Measurements from ENCODE around the gene SDS. TPM values are rescaled to one million over a fixed set of nuclear protein-coding genes. Genes with fewer than 3 reads are reported as not detected.

The SDS gene
- total RNA-seq, 1 donor from 2014 or later, result not detected

DNA sequence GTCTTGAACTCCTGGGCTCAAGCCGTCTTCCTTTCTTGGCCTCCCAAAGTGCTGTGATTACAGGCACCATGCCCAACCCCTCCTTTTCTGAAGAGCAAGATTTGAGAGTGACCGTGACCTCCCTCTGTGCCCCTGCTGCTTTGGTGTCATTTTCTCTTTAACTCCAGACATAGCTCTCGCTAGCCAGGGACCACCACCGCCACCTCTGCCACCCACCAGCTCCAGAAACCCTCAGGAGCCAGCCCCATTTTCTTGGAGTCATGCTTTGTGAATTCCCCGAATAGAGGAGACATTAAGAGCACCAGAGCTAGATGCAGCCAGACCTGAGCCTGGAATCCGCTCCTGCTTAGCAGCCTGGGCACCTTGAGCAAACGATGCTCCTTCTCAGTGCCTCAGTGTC is 36.6 kb upstream of the SDS start:
- H3K27ac ChIP-seq (ENCODE audit: low read depth, low read length), result no peak overlapping the region
- H3K4me3 ChIP-seq (ENCODE audit: low read length in 3 of 3), result no peak overlapping the region
- H3K9ac ChIP-seq (ENCODE audit: low read depth in 1 of 3, low read length in 3 of 3), result no peak overlapping the region
- H3K9me3 ChIP-seq (ENCODE audit: control insufficient read depth in 3 of 3, low read length in 3 of 3), result no peaks in the 10 kb centered on the region
- H3K4me1 ChIP-seq (ENCODE audit: control insufficient read depth in 3 of 3, insufficient read depth in 3 of 3, low read length in 3 of 3), result no peaks in the 10 kb centered on the region
- peaks cover 16 to 30% (median 25%) of the 10 kb centered on the region in 3 donors for H3K27me3 ChIP-seq (ENCODE audit: control insufficient read depth in 3 of 3, insufficient read depth in 3 of 3, low read length in 3 of 3)
- H3K36me3 ChIP-seq (ENCODE audit: control insufficient read depth in 3 of 3, insufficient read depth in 3 of 3, low read length in 3 of 3), result no peaks in the 10 kb centered on the region

DNA sequence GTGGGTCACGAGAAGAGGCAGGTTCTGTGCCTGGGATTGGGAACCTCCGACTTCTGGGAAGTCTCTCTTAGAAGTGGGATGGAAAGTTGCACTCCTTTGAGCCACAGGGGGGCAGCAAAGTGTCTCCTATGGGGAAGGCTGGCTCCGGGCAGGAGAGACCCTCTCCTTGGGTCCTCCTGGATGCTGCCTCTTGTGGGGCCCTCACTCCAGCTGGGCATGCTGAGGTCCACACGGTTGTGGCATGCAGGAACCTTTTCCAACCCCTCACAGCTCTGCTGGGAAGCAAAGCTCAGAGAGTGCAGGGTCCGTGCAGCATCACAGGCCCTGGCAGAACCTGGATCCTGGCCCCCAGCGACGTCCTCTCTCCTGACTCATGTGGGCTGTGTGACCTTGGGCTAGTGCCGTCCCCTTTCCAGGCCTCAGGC is 35.9 kb upstream of the SDS start:
- Histone ChIP-seq H3K9ac (ENCODE audit: low read depth in 1 of 3, low read length in 3 of 3) (no peak overlapping the region), H3K27ac (ENCODE audit: low read depth, low read length) (no peak overlapping the region), H3K4me3 (ENCODE audit: low read length in 3 of 3) (no peak overlapping the region), H3K9me3 (ENCODE audit: control insufficient read depth in 3 of 3, low read length in 3 of 3) (no peaks in the 10 kb centered on the region), H3K4me1 (ENCODE audit: control insufficient read depth in 3 of 3, insufficient read depth in 3 of 3, low read length in 3 of 3) (no peaks in the 10 kb centered on the region), H3K27me3 (ENCODE audit: control insufficient read depth in 3 of 3, insufficient read depth in 3 of 3, low read length in 3 of 3) (peaks cover 11 to 26% (median 25%) of the 10 kb centered on the region in 3 donors), H3K36me3 (ENCODE audit: control insufficient read depth in 3 of 3, insufficient read depth in 3 of 3, low read length in 3 of 3) (no peaks in the 10 kb centered on the region)

DNA sequence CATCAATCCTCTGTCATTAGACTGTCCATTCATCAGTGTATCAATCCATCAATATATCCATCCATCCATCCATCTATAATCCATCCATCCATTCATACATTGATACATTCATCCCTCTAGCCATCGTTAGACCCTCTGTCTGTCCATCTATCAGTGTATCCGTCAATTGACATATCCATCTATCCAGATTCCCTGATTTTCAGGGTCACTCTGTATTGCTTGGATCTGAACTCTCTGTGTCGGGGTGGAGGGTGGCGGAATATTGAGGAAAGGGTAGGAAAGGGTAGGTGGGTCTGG is 35.6 kb upstream of the SDS start:
- Histone ChIP-seq H3K9me3 (ENCODE audit: control insufficient read depth in 3 of 3, low read length in 3 of 3) (no peaks in the 10 kb centered on the region), H3K9ac (ENCODE audit: low read depth in 1 of 3, low read length in 3 of 3) (no peak overlapping the region), H3K36me3 (ENCODE audit: control insufficient read depth in 3 of 3, insufficient read depth in 3 of 3, low read length in 3 of 3) (no peaks in the 10 kb centered on the region), H3K4me1 (ENCODE audit: control insufficient read depth in 3 of 3, insufficient read depth in 3 of 3, low read length in 3 of 3) (no peaks in the 10 kb centered on the region), H3K27me3 (ENCODE audit: control insufficient read depth in 3 of 3, insufficient read depth in 3 of 3, low read length in 3 of 3) (peaks cover 11 to 25% (median 24%) of the 10 kb centered on the region in 3 donors), H3K4me3 (ENCODE audit: low read length in 3 of 3) (no peak overlapping the region), H3K27ac (ENCODE audit: low read depth, low read length) (no peak overlapping the region)

DNA sequence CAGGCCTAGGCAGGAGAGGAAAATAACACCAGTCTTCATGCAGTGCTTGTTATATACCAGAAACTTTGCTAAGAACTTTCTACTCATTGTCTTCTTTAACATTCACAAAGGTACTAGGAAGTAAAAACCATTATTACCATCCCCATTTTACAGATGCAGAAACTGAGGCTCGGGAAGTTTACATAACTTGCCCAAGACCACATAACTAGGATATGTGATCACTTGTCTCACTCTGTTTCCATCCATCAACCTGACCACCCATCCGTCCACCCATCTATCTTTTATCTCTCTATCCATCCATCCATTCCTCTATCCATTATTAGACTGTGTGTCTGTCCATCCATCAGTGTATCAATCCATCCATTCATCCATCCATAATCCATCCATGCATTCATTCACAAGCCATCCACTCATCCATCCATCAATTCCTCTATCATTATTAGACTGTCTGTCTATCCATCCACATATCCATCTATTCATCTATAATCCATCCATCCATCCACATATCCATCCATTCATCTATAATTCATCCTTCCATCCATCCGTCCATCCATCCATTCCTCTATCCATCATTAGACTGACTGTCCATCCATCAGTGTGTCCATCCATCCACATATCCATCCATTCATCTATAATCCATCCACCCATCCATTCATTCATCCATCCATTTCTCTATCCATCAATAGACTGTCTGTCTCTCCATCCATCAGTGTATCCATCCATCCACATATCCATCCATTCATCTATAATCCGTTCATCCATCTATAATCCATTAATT is 35.0 kb upstream of the SDS start:
- H3K27ac ChIP-seq (ENCODE audit: low read depth, low read length), result no peak overlapping the region
- H3K4me3 ChIP-seq (ENCODE audit: low read length in 3 of 3), result no peak overlapping the region
- H3K9ac ChIP-seq (ENCODE audit: low read depth in 1 of 3, low read length in 3 of 3), result no peak overlapping the region
- peaks cover 11 to 24% (median 22%) of the 10 kb centered on the region in 3 donors for H3K27me3 ChIP-seq (ENCODE audit: control insufficient read depth in 3 of 3, insufficient read depth in 3 of 3, low read length in 3 of 3)
- no peaks in the 10 kb centered on the region for H3K9me3 ChIP-seq (ENCODE audit: control insufficient read depth in 3 of 3, low read length in 3 of 3)
- H3K4me1 ChIP-seq (ENCODE audit: control insufficient read depth in 3 of 3, insufficient read depth in 3 of 3, low read length in 3 of 3), result no peaks in the 10 kb centered on the region
- H3K36me3 ChIP-seq (ENCODE audit: control insufficient read depth in 3 of 3, insufficient read depth in 3 of 3, low read length in 3 of 3), result no peaks in the 10 kb centered on the region

DNA sequence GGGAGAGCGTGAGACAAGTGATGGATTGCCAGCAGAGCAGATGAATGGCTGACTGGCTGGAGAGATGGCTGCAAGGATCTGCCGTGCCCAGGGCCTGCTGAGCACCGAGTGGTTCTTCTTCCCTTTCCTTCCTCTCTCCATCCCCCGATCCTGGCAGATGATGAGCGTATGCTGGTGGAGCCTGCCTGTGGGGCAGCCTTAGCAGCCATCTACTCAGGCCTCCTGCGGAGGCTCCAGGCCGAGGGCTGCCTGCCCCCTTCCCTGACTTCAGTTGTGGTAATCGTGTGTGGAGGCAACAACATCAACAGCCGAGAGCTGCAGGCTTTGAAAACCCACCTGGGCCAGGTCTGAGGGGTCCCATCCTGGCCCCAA is 34.0 kb upstream of the SDS start:
- H3K27me3 ChIP-seq (ENCODE audit: control insufficient read depth in 3 of 3, insufficient read depth in 3 of 3, low read length in 3 of 3), result peaks cover 11 to 22% (median 17%) of the 10 kb centered on the region in 3 donors
- no peaks in the 10 kb centered on the region for H3K9me3 ChIP-seq (ENCODE audit: control insufficient read depth in 3 of 3, low read length in 3 of 3)
- H3K4me1 ChIP-seq (ENCODE audit: control insufficient read depth in 3 of 3, insufficient read depth in 3 of 3, low read length in 3 of 3), result no peaks in the 10 kb centered on the region
- H3K27ac ChIP-seq (ENCODE audit: low read depth, low read length), result no peak overlapping the region
- no peak overlapping the region for H3K9ac ChIP-seq (ENCODE audit: low read depth in 1 of 3, low read length in 3 of 3)
- H3K4me3 ChIP-seq (ENCODE audit: low read length in 3 of 3), result no peak overlapping the region
- H3K36me3 ChIP-seq (ENCODE audit: control insufficient read depth in 3 of 3, insufficient read depth in 3 of 3, low read length in 3 of 3), result no peaks in the 10 kb centered on the region

DNA sequence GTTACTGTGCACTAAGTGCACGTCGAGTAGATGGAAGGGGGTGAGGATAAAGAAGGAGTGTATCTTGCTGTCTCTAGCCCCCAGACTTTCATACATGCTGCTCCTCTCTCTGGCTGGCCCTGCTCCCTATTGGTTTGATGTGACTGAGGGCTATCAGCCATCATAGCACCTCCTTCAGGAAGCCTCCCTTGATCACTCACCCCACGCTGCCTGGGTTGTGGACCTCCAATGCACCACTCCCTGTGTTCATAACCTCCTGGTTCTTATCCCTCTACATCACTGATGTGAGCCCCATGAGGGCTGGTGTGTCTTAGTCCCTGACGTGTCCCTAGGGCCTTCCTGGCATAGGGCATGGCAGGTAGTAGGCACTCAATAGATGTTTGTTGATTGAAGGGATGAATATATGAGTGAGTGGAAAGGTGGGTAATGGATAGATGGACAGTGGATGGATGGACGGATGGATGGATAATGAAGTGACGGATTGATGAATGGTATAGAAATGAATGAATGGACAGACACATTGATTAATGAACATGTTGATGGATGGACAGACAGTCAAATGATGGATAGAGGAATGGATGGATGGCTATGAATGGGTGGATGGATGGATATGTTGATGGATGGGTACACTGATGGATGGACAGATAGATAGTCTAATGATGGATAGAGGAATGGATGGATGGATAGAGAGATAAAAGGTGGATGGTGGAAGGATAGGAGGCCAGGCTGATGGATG is 33.5 kb upstream of the SDS start:
- Histone ChIP-seq H3K9me3 (ENCODE audit: control insufficient read depth in 3 of 3, low read length in 3 of 3) (no peaks in the 10 kb centered on the region), H3K27ac (ENCODE audit: low read depth, low read length) (no peak overlapping the region), H3K27me3 (ENCODE audit: control insufficient read depth in 3 of 3, insufficient read depth in 3 of 3, low read length in 3 of 3) (peaks cover 11 to 22% (median 17%) of the 10 kb centered on the region in 3 donors), H3K36me3 (ENCODE audit: control insufficient read depth in 3 of 3, insufficient read depth in 3 of 3, low read length in 3 of 3) (no peaks in the 10 kb centered on the region), H3K9ac (ENCODE audit: low read depth in 1 of 3, low read length in 3 of 3) (no peak overlapping the region), H3K4me3 (ENCODE audit: low read length in 3 of 3) (no peak overlapping the region), H3K4me1 (ENCODE audit: control insufficient read depth in 3 of 3, insufficient read depth in 3 of 3, low read length in 3 of 3) (no peaks in the 10 kb centered on the region)

DNA sequence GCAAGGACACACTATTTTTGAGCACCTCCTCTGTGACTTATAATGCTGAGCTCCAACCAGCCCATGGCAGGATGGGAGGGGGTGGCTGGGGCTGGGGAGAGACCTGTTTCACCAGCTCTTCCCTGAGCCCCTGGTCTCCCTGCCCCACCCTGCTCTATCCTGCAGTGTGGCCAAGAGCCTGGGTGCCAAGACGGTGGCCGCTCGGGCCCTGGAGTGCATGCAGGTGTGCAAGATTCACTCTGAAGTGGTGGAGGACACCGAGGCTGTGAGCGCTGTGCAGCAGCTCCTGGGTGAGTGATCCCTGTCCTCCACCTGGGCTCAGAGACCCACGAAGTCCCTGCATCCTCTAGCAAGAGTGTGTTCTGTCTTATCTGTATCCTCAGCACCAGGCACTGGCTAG is 32.9 kb upstream of the SDS start:
- no peaks in the 10 kb centered on the region for H3K36me3 ChIP-seq (ENCODE audit: control insufficient read depth in 3 of 3, insufficient read depth in 3 of 3, low read length in 3 of 3)
- no peaks in the 10 kb centered on the region for H3K4me1 ChIP-seq (ENCODE audit: control insufficient read depth in 3 of 3, insufficient read depth in 3 of 3, low read length in 3 of 3)
- H3K9me3 ChIP-seq (ENCODE audit: control insufficient read depth in 3 of 3, low read length in 3 of 3), result no peaks in the 10 kb centered on the region
- H3K9ac ChIP-seq (ENCODE audit: low read depth in 1 of 3, low read length in 3 of 3), result no peak overlapping the region
- no peak overlapping the region for H3K4me3 ChIP-seq (ENCODE audit: low read length in 3 of 3)
- H3K27me3 ChIP-seq (ENCODE audit: control insufficient read depth in 3 of 3, insufficient read depth in 3 of 3, low read length in 3 of 3), result peaks cover 11 to 20% (median 17%) of the 10 kb centered on the region in 3 donors
- H3K27ac ChIP-seq (ENCODE audit: low read depth, low read length), result no peak overlapping the region

DNA sequence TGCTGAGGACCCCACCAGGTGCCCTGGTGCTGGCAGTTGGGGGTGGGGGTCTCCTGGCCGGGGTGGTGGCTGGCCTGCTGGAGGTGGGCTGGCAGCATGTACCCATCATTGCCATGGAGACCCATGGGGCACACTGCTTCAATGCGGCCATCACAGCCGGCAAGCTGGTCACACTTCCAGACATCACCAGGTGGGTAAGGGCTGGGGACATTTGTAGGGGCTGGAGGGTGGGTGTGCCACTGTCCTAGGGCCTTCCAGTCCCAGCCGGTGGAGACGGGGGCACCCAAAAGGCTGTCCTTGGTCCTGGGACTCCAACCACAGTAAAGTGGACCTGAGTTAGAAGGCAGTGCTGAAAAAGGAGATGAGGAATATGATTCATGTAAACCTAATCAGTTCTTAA is 31.7 kb upstream of the SDS start:
- no peak overlapping the region for H3K27ac ChIP-seq (ENCODE audit: low read depth, low read length)
- H3K36me3 ChIP-seq (ENCODE audit: control insufficient read depth in 3 of 3, insufficient read depth in 3 of 3, low read length in 3 of 3), result no peaks in the 10 kb centered on the region
- H3K9ac ChIP-seq (ENCODE audit: low read depth in 1 of 3, low read length in 3 of 3), result no peak overlapping the region
- H3K4me1 ChIP-seq (ENCODE audit: control insufficient read depth in 3 of 3, insufficient read depth in 3 of 3, low read length in 3 of 3), result no peaks in the 10 kb centered on the region
- H3K27me3 ChIP-seq (ENCODE audit: control insufficient read depth in 3 of 3, insufficient read depth in 3 of 3, low read length in 3 of 3), result peaks cover 5 to 17% (median 9%) of the 10 kb centered on the region in 3 donors
- no peak overlapping the region for H3K4me3 ChIP-seq (ENCODE audit: low read length in 3 of 3)
- peaks cover 0 to 2% (median 0%) of the 10 kb centered on the region in 3 donors for H3K9me3 ChIP-seq (ENCODE audit: control insufficient read depth in 3 of 3, low read length in 3 of 3)

DNA sequence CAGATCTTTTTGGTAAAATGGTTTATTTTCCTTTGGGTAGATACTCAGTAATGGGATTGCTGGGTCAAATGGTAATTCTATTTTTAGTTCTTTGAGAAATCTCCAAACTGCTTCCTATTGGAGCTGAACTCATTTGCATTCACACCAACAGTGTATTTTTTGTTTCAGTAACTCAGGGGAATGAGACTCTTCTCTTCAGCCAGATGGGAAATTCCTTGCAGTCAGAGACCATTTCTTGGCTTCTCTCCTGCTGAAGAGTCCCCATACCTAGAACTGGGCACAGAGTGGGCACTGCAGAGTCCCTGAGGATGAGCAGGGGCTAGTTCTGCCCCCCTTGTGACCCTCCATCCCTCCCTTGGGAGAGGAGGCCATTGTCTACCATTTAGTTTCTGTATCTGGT is 29.3 kb upstream of the SDS start:
- Histone ChIP-seq H3K9me3 (ENCODE audit: control insufficient read depth in 3 of 3, low read length in 3 of 3) (peaks cover 0 to 2% (median 0%) of the 10 kb centered on the region in 3 donors), H3K36me3 (ENCODE audit: control insufficient read depth in 3 of 3, insufficient read depth in 3 of 3, low read length in 3 of 3) (no peaks in the 10 kb centered on the region), H3K4me1 (ENCODE audit: control insufficient read depth in 3 of 3, insufficient read depth in 3 of 3, low read length in 3 of 3) (no peaks in the 10 kb centered on the region), H3K27me3 (ENCODE audit: control insufficient read depth in 3 of 3, insufficient read depth in 3 of 3, low read length in 3 of 3) (peaks cover 0 to 13% (median 2%) of the 10 kb centered on the region in 3 donors), H3K27ac (ENCODE audit: low read depth, low read length) (no peak overlapping the region), H3K9ac (ENCODE audit: low read depth in 1 of 3, low read length in 3 of 3) (no peak overlapping the region), H3K4me3 (ENCODE audit: low read length in 3 of 3) (no peak overlapping the region)

DNA sequence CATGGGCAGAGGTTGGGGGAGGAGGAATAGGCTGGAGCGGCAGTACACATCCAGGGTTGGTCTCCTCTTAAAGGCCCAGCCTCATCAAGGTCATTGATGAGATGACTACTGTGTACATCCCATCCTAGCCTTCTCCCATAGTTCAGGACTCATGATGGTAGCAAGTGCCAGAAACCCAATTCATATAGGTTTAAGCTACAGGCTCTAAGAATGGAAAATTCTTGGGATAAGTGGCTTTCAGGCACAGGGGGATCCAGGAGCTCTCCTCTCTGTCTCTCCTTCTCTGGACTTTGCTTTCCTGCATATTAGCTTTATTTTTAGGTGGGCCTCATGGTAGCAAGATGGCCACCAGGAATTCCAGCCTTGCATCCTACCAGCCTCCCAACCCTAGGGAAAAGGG is 24.8 kb upstream of the SDS start:
- peaks cover 0 to 2% (median 0%) of the 10 kb centered on the region in 3 donors for H3K9me3 ChIP-seq (ENCODE audit: control insufficient read depth in 3 of 3, low read length in 3 of 3)
- H3K4me3 ChIP-seq (ENCODE audit: low read length in 3 of 3), result no peak overlapping the region
- no peak overlapping the region for H3K9ac ChIP-seq (ENCODE audit: low read depth in 1 of 3, low read length in 3 of 3)
- no peak overlapping the region for H3K27ac ChIP-seq (ENCODE audit: low read depth, low read length)
- H3K4me1 ChIP-seq (ENCODE audit: control insufficient read depth in 3 of 3, insufficient read depth in 3 of 3, low read length in 3 of 3), result no peaks in the 10 kb centered on the region
- H3K36me3 ChIP-seq (ENCODE audit: control insufficient read depth in 3 of 3, insufficient read depth in 3 of 3, low read length in 3 of 3), result no peaks in the 10 kb centered on the region
- peaks cover 0 to 4% (median 0%) of the 10 kb centered on the region in 3 donors for H3K27me3 ChIP-seq (ENCODE audit: control insufficient read depth in 3 of 3, insufficient read depth in 3 of 3, low read length in 3 of 3)
